Activated T-cell treated with anti-CD3 and anti-CD28 coated beads, Interleukin-2, amount 50 U/mL, for 4 hours (primary cell): ENCODE measurements around the gene SEMA4D. TPM values are rescaled to one million over a fixed set of nuclear protein-coding genes. Genes with fewer than 3 reads are reported as not detected.

Experiments used
- ATAC-seq, 2 donors: fragments of 200-7000 bp; cut with Tn5 transposase; one replicate each; pipeline ENCODE4 v1.10.0; 2021
- DNase-seq: peaks from one replicate; pipeline ENCODE4 v3.0.0-alpha.2; 2020
- H3K27me3 Mint-ChIP-seq: one replicate; pipeline ENCODE4 v1.8.0; 2021; ENCODE audit warnings: low read depth, mixed read lengths
- H3K36me3 Mint-ChIP-seq: one replicate; pipeline ENCODE4 v1.8.0; 2022; ENCODE audit warnings: mixed read lengths; ENCODE audit not compliant: insufficient read depth
- H3K4me1 Mint-ChIP-seq: one replicate; pipeline ENCODE4 v1.8.0; 2021; ENCODE audit warnings: low read depth, mixed read lengths
- H3K4me3 Mint-ChIP-seq: one replicate; pipeline ENCODE4 v1.8.0; 2021; ENCODE audit warnings: mild to moderate bottlenecking, moderate library complexity, mixed read lengths
- H3K9me3 Mint-ChIP-seq: one replicate; pipeline ENCODE4 v1.8.0; 2021; ENCODE audit warnings: mixed read lengths
- total RNA-seq, 3 donors: library from RNA; stranded (reverse); gene quantifications; one replicate each; pipeline ENCODE4 v1.2.1, GENCODE V29; 2021

The SEMA4D gene
- total RNA-seq, 3 donors from 2014 or later: 248 to 348 (median 344) TPM

DNA sequence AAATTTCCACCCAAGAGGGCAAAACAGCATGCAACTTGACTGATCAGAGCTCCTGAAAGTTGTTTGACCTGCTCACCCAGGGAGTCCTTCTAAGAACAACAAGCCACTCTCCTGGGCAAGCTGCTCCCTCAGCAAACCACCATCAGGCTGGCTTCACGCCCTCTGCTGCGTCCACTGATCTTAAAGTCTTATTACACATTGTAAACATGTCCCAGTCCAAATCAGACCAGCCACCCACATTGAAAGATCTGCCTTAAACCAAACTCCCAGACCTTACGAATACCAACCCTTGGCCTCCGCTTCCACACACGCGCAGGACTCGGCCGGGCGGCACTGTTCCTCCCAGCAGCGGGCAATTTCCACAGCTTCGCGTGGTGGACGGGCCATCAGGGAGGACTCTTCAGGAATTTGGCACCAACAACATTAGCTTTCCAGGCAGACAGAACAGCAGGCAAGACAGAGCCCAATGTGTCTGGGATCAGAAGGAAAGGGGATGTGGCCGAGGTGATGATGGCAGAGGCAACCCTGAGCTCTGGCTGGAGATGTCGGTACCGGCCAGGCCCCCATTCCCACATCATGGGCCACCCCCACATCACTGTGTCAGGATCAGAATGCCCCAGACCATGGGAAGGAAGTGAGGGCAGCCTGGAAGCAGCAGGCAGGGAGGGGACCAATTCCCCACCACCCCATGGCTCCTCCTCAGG is 56.8 kb downstream of the SEMA4D start:
- no peaks in the 10 kb centered on the region for H3K27me3 Mint-ChIP-seq
- DNase-seq (no peak), ATAC-seq (no peak)
- H3K4me3 Mint-ChIP-seq: peak overlapping the region; percentile 52
- peaks cover 95% of the 10 kb centered on the region for H3K4me1 Mint-ChIP-seq
- no peaks in the 10 kb centered on the region for H3K9me3 Mint-ChIP-seq
- H3K36me3 Mint-ChIP-seq: peaks cover 24% of the 10 kb centered on the region

DNA sequence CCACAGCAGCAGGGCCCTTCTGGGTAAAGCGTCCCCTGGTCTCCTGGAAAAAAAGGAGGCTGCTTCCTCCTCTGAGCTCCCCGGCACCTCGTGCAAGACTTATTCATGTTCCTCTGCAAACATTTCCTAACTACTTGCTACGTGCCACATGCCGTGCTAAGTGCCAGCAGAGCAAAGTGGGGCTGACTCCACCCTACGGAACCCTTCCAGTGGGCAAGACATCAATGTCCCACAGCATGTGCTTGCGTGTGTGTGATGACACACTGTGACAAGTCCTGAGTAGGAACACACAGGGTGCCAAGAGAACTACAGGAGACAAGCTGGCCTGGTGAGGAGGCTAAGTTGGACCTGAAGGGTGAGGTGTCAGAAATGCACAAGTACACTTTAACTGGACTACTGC is 57.4 kb downstream of the SEMA4D start:
- DNase-seq (no peak), ATAC-seq (peak; percentile 38 to 44)
- Mint-ChIP-seq H3K9me3 (no peaks in the 10 kb centered on the region), H3K4me3 (peak overlapping the region; percentile 52), H3K27me3 (no peaks in the 10 kb centered on the region), H3K36me3 (peaks cover 21% of the 10 kb centered on the region), H3K4me1 (peaks cover 95% of the 10 kb centered on the region)

DNA sequence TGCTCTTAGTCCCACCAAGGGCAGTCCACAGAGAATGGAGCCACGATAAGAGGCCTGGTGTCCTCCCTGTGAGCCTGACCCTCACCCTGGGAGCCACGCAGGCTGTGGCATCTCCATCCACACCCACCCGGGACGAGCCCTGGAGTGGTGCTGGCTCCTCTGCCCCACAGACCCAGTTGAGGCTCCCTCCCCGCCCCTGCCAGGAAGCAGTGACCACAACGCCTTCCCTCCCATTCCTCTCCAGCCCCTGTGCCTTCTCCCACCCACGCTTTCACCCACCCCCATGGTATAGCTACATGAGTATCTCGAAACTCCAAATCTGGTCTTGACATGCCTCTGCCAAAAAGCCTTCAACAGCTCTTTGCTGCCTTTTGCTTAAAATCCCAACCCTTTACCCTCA is 57.9 kb downstream of the SEMA4D start:
- no peak for ATAC-seq
- H3K4me3 Mint-ChIP-seq: peak overlapping the region; percentile 52
- no peak for DNase-seq
- H3K27me3 Mint-ChIP-seq: no peaks in the 10 kb centered on the region
- H3K4me1 Mint-ChIP-seq: peaks cover 95% of the 10 kb centered on the region
- peaks cover 20% of the 10 kb centered on the region for H3K36me3 Mint-ChIP-seq
- no peaks in the 10 kb centered on the region for H3K9me3 Mint-ChIP-seq

DNA sequence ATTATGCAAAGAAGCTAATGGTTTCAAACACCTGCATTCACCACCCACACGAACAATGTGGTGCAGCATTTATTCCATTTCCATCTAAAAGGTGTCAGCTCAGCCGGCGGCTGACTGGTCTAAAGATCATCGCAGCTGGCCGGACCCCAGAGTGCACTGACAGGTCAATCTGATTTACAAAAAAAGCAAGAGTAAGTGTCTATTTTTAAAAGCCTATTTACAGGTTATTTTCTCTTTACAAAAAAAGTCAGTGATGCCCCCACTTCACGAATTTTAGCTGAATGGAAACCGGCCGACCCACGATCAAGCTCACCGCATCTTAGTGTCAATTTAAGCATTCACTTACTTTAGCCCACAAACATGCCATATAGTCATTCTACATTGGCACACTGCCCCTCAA is 58.3 kb downstream of the SEMA4D start:
- no peak overlapping the region for H3K4me3 Mint-ChIP-seq

DNA sequence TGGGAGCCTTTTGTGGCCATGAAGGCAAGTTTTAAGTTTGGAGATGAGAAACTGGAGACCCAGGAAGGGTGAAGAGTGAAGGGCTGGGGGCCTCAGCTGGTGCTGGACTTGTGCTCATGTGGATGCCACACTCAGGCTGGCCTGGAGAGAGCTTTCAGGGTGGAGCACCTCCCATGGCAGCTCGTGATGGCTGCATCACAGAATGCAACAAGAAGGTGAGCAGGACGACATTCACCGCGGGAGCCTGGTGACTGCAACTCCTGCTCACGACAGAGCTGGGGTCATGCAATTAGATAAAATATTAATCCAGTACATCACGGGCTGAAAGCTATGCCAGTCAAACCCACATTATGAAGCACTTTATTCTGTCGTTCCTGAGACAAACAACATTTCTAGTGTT is 59.7 kb downstream of the SEMA4D start:
- peaks cover 14% of the 10 kb centered on the region for H3K36me3 Mint-ChIP-seq
- no peaks in the 10 kb centered on the region for H3K27me3 Mint-ChIP-seq
- no peak for DNase-seq
- peaks cover 93% of the 10 kb centered on the region for H3K4me1 Mint-ChIP-seq
- H3K9me3 Mint-ChIP-seq: no peaks in the 10 kb centered on the region
- no peak for ATAC-seq
- no peak overlapping the region for H3K4me3 Mint-ChIP-seq

More for the DNA sequence above, 58.3 kb downstream of the SEMA4D start:
- no peaks in the 10 kb centered on the region for H3K9me3 Mint-ChIP-seq
- DNase-seq (no peak), ATAC-seq (no peak)
- H3K36me3 Mint-ChIP-seq: peaks cover 19% of the 10 kb centered on the region
- no peaks in the 10 kb centered on the region for H3K27me3 Mint-ChIP-seq
- H3K4me1 Mint-ChIP-seq: peaks cover 95% of the 10 kb centered on the region

DNA sequence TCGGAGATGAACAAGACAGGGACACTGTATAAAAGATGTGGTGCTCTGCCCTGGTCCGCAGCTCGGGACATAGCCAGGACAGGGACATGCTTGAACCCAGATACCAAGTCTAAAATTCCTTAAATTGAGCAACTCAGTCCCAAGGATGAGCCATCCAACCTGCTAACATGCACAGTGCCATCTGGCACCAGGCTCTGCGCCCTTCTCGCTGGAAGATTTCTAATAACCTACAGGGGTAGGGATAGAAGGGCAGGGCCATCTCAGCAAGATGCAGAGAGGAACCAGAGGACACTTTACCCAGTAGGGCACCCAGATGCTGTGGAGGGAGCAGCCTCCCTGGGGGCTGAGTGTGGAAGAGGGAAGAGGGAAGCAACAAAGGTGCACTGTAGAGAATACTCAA is 60.1 kb downstream of the SEMA4D start:
- Mint-ChIP-seq H3K9me3 (no peaks in the 10 kb centered on the region), H3K4me3 (peak overlapping the region; percentile 32), H3K36me3 (peaks cover 14% of the 10 kb centered on the region), H3K4me1 (peaks cover 93% of the 10 kb centered on the region), H3K27me3 (no peaks in the 10 kb centered on the region)
- DNase-seq (no peak), ATAC-seq (no peak)

DNA sequence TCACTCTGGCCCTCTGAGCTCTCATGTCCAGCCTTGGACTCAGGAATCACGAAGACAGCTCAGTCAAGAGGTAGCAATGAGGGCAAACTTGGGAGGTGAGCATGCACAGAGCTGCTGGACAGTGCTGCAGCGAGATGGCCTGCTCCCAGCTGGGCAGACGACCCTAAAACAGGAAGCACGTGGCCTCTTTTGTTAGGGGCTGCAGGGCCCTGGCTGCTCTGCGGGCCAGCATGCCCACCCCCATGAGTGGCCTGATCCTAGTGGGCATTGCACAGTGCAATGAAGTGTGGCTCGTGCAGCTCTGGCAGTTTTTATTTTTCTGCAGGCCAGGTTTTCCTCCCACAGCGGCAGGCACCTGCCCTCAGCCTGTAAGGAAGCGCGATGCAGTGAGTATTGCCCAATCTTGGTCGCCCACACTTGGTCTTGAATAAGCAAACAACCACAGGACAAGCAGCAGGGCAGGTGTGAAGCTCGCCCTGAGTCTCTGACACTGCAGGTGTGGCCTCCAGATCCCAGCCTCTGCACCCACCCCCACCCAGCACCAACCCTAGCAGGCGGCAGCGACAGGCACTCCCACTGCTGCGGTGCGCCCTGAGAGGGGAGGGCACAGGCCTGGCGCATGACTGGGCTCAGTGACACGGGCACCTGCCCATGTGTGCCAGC is 60.8 kb downstream of the SEMA4D start:
- DNase-seq (peak; percentile 49), ATAC-seq (peak; percentile 71 to 73)
- Mint-ChIP-seq H3K9me3 (no peaks in the 10 kb centered on the region), H3K4me1 (peaks cover 93% of the 10 kb centered on the region), H3K4me3 (peak overlapping the region; percentile 32), H3K36me3 (peaks cover 17% of the 10 kb centered on the region), H3K27me3 (no peaks in the 10 kb centered on the region)

DNA sequence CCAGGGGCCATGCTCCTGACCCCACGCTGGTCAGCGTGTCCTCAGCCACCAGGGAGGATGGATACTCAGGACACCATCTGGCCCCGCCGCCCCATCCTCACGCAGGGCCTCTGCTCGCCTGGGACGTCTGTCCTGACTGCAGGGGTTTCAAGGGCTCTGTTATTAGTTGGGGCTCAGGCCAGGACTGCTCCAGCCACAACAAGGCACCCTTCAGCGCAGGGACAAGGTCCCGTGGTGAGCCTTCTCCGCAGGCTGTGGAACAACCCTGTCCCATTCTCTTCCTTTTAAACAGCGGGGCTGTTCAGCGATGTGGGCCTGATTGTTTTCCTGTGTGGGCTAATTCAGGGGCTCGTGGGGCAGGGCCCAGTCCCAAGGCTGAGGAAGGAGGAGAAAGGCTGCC is 61.6 kb downstream of the SEMA4D start:
- peaks cover 93% of the 10 kb centered on the region for H3K4me1 Mint-ChIP-seq
- H3K9me3 Mint-ChIP-seq: no peaks in the 10 kb centered on the region
- no peak for DNase-seq
- ATAC-seq: no peak
- H3K36me3 Mint-ChIP-seq: peaks cover 20% of the 10 kb centered on the region
- H3K4me3 Mint-ChIP-seq: no peak overlapping the region
- no peaks in the 10 kb centered on the region for H3K27me3 Mint-ChIP-seq

DNA sequence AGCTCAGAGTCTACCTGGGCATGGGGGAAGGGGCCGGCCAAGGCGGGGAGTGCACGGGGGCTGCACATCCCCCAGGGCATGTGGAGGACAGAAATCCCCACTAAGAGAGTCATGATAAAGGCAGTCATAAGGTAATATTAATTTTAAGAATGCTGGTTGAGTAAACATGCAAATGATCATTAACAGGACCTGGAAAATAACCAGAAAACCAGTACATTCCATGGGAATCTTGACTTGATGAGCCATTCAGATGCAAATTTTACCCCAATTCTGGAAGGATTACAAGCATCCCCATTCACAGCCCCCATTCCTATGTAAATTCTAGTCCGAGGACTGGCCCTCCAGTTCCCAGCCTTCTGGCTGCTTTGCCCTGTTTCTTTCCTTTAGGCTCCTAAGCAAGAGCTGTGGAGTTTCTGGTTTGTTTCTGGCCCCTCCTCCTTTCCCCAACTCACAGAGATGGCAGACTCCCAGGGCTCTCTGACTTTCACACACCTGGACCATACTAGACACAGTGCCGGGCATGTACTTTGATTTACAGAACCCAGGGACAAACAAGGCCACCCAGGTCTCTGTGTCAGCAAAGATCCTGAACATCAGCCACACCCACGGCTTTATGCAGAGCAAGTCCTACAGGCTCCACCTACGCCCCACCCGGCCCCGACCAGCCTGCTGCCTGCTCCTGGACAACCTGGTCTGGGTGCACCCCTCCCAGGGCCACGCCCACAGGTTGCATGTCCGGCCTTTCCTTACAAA is 62.7 kb downstream of the SEMA4D start:
- peaks cover 93% of the 10 kb centered on the region for H3K4me1 Mint-ChIP-seq
- H3K36me3 Mint-ChIP-seq: peaks cover 12% of the 10 kb centered on the region
- ATAC-seq: peak in 1 of 2 donors; percentile 19
- no peak overlapping the region for H3K4me3 Mint-ChIP-seq
- DNase-seq: no peak
- no peaks in the 10 kb centered on the region for H3K27me3 Mint-ChIP-seq
- H3K9me3 Mint-ChIP-seq: no peaks in the 10 kb centered on the region

DNA sequence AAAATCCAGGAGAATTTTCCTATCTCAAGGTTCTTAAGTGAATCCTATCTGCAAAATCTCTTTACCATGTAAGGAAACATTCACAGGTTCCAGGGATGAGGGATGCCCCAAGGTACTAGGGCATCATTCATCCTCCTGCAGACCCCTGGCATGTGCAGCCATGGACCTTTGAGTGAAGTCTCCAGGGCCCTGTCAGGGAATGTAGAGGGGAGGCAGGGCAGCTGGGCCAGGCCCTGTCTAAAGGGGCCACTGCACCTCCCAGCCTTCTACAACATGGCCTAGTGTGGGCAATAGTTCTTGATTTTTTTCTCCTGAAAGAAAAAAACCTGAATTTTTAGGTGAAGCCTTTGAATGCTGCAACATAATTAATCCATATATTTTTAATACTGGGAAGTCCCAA is 63.3 kb downstream of the SEMA4D start:
- no peak for ATAC-seq
- Mint-ChIP-seq H3K4me3 (no peak overlapping the region), H3K36me3 (peaks cover 12% of the 10 kb centered on the region)

DNA sequence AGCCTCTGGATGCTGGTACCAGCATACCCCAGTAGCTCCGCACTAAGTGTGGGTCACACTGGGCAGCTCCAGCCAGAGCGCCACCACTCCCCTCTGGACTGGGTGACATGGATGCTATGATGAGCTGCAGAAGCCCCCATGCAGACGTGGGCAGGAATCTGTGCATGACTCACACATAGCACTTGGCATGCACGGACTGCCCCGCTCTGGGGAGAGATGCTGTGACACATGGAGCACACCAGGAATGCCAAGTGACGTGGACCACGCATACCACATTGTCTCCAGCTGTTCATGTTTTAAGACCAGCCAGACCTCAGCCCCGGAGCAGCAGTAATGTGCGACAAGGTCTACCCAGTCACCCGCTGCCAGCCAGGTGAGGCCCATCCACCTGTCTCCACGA is 64.1 kb downstream of the SEMA4D start:
- Mint-ChIP-seq H3K4me1 (peaks cover 93% of the 10 kb centered on the region), H3K27me3 (no peaks in the 10 kb centered on the region), H3K9me3 (no peaks in the 10 kb centered on the region), H3K36me3 (peaks cover 12% of the 10 kb centered on the region), H3K4me3 (no peak overlapping the region)
- DNase-seq (no peak), ATAC-seq (no peak)

More for the DNA sequence above, 63.3 kb downstream of the SEMA4D start:
- DNase-seq: no peak
- H3K4me1 Mint-ChIP-seq: peaks cover 93% of the 10 kb centered on the region
- no peaks in the 10 kb centered on the region for H3K27me3 Mint-ChIP-seq
- H3K9me3 Mint-ChIP-seq: no peaks in the 10 kb centered on the region

DNA sequence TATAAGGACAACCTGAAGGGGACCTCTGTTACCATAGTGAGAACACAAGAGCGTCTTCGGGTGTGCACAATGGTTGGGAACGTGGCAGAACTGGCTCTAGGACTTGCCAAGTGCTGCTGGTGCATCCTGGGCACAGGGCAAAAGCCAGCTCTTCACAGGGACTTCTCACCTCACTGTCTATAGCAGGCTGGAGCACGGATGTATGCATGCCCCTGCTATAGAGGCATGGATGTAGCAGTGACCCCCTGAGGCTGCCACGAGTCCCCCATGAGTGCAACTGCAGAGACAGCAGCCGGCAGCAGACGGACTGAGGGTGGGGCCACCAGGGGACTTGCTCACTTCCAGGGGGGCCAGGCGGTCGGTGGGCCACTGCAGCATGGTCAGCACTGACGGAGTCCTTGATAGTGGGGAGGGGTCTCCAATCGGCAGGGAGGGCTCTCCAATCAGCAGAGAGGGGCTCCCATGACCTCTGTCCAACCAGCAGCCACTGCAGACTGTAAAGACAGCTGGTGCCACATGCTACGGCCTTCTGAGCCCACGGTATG is 64.9 kb downstream of the SEMA4D start:
- H3K4me3 Mint-ChIP-seq: no peak overlapping the region
- no peaks in the 10 kb centered on the region for H3K9me3 Mint-ChIP-seq
- ATAC-seq (no peak), DNase-seq (no peak)
- peaks cover 96% of the 10 kb centered on the region for H3K4me1 Mint-ChIP-seq
- H3K27me3 Mint-ChIP-seq: no peaks in the 10 kb centered on the region
- H3K36me3 Mint-ChIP-seq: peaks cover 14% of the 10 kb centered on the region

DNA sequence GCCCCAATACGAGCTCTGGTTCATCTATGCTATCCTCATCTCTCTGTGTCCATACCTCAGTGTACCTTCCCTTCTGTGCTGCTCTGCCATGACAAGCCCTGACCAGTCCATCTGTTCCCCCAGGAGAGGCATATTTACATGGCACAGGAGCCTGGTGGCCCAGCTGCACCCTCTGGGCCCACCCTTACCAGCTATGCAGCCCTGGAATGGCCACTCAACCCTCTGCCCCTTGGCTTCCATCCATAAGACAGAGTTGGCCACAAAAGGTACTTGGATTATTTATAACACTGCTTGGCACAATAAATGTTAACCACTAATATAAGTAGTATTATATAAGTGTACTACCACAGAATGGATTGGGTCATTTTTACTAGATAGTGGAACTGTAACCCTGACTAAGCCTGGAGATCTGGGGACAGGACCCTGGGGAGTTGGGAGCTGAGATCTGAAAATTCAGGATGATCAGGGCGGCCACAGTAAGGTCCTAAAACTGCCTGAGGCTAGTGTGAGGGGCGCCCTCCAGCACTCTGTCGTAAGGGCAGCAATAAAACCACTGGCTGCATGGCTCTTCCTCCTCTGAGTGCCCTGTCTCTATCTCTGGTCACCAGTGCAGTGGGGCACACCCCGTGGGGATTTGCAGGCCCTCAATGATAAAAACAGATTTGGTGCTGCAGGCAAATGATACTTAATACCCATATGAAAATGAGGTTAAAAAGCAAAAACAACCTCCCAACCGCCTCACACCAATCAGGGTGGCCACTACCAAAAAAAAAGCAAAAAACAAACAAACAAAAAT is 65.8 kb downstream of the SEMA4D start:
- Mint-ChIP-seq H3K9me3 (no peaks in the 10 kb centered on the region), H3K4me3 (no peak overlapping the region), H3K36me3 (peaks cover 11% of the 10 kb centered on the region)

DNA sequence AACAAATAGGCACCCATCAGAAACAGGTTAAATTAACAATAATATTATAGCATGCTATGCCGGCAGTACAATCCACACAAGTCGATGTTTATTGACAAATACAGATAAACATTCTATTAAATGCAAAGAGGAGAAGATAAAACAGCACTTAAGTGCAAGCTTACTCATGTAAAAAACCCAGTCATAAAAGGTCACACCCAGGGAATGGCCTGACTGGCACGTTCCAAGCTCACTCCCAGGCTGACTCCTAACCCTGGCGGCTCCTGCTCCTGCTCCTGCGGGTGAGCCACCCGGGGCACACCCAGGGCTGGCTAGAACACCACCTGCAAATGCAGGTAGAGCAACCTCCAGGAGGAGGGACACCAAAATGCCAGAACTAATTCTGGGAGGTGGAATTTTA is 66.9 kb downstream of the SEMA4D start:
- peaks cover 96% of the 10 kb centered on the region for H3K4me1 Mint-ChIP-seq
- H3K4me3 Mint-ChIP-seq: no peak overlapping the region
- no peaks in the 10 kb centered on the region for H3K9me3 Mint-ChIP-seq
- no peaks in the 10 kb centered on the region for H3K27me3 Mint-ChIP-seq
- ATAC-seq (no peak), DNase-seq (no peak)
- H3K36me3 Mint-ChIP-seq: peaks cover 18% of the 10 kb centered on the region

More for the DNA sequence above, 65.8 kb downstream of the SEMA4D start:
- no peaks in the 10 kb centered on the region for H3K27me3 Mint-ChIP-seq
- ATAC-seq (no peak), DNase-seq (no peak)
- peaks cover 96% of the 10 kb centered on the region for H3K4me1 Mint-ChIP-seq
